Measurements from ENCODE around the gene IFFO2. TPM values are rescaled to one million over a fixed set of nuclear protein-coding genes. Genes with fewer than 3 reads are reported as not detected.

The IFFO2 gene
- total RNA-seq, 1 donor from 2014 or later = 107 TPM

- DNase-seq (ENCODE audit: low read depth) = no peak
- no peak overlapping the region for H3K4me3 ChIP-seq (ENCODE audit: low read depth, low read length)
- no peak for TF ChIP-seq CTCF (conservative IDR thresholded peaks at IDR 0.05; ENCODE audit: low read depth, low read length)
Observed at GRCh38 chr1:18972991-18973390, 16.5 kb upstream of the IFFO2 start.

- no peak for DNase-seq (ENCODE audit: low read depth)
Observed at GRCh38 chr1:18972531-18972930, 16.1 kb upstream of the IFFO2 start.

GRCh38 chr1:18970762-18971161 is 14.3 kb upstream of the IFFO2 start:
- TF ChIP-seq CTCF (conservative IDR thresholded peaks at IDR 0.05; ENCODE audit: low read depth, low read length) = no peak
- H3K4me3 ChIP-seq (ENCODE audit: low read depth, low read length) = no peak overlapping the region
- no peak for DNase-seq (ENCODE audit: low read depth)

More at GRCh38 chr1:18972531-18972930, 16.1 kb upstream of the IFFO2 start:
- no peak overlapping the region for H3K4me3 ChIP-seq (ENCODE audit: low read depth, low read length)
- peak; percentile 52 for TF ChIP-seq CTCF (conservative IDR thresholded peaks at IDR 0.05; ENCODE audit: low read depth, low read length)

- DNase-seq (ENCODE audit: low read depth) = no peak
- TF ChIP-seq CTCF (conservative IDR thresholded peaks at IDR 0.05; ENCODE audit: low read depth, low read length) = no peak
- no peak overlapping the region for H3K4me3 ChIP-seq (ENCODE audit: low read depth, low read length)
Observed at GRCh38 chr1:18970358-18970757, 13.9 kb upstream of the IFFO2 start.

- no peak overlapping the region for H3K4me3 ChIP-seq (ENCODE audit: low read depth, low read length)
- DNase-seq (ENCODE audit: low read depth) = no peak
- no peak for TF ChIP-seq CTCF (conservative IDR thresholded peaks at IDR 0.05; ENCODE audit: low read depth, low read length)
Observed at GRCh38 chr1:18967066-18967690, 10.7 kb upstream of the IFFO2 start.

- peak; percentile 21 for TF ChIP-seq CTCF (conservative IDR thresholded peaks at IDR 0.05; ENCODE audit: low read depth, low read length)
Observed at GRCh38 chr1:18965206-18966173, 9.0 kb upstream of the IFFO2 start.

More at GRCh38 chr1:18965206-18966173, 9.0 kb upstream of the IFFO2 start:
- H3K4me3 ChIP-seq (ENCODE audit: low read depth, low read length) = no peak overlapping the region
- DNase-seq (ENCODE audit: low read depth) = peak; percentile 59

Data from epithelial cell of proximal tubule (primary cell).